ENCODE data around the gene CALCOCO1.

- no peak for TF ChIP-seq CTCF (IDR thresholded peaks at IDR 0.05)
- no peak for TF ChIP-seq POLR2A (IDR thresholded peaks at IDR 0.05)
Measured at GRCh38 chr12:53706080-53706479, 21.2 kb downstream of the CALCOCO1 start.

Measured in thyroid gland (tissue), 4 donors.